ENCODE data around the gene TMEM145.
"Not testable (repeated sequence)": the region's sequence is repeated elsewhere in the genome, so short reads cannot be mapped to it uniquely, and the experiment has no call there.

Gene TMEM145

GRCh38 chr19:42316223-42317211 is 3.4 kb downstream of the TMEM145 start:
- no peak for DNase-seq

- DNase-seq: no peak
Observed at GRCh38 chr19:42317535-42317934, 4.4 kb downstream of the TMEM145 start.

- DNase-seq: no peak
Observed at GRCh38 chr19:42322305-42322704, 9.2 kb downstream of the TMEM145 start.

GRCh38 chr19:42323473-42323851 is 10.4 kb downstream of the TMEM145 start:
- DNase-seq: no peak

- DNase-seq: no peak
Observed at GRCh38 chr19:42323852-42324654, 10.9 kb downstream of the TMEM145 start.

- DNase-seq: no peak
Observed at GRCh38 chr19:42324655-42325307, 11.7 kb downstream of the TMEM145 start.

GRCh38 chr19:42325308-42325895 is 12.3 kb downstream of the TMEM145 start, which contains the start of gene MEGF8:
MEGF8 (plus strand) TSS chr19:42325635; CDS start chr19:42326244, 609 bp downstream.
- peak; percentile 94 for DNase-seq

- DNase-seq: no peak
Observed at GRCh38 chr19:42325896-42326771, 13.0 kb downstream of the TMEM145 start.

GRCh38 chr19:42326969-42327368 is 13.9 kb downstream of the TMEM145 start:
- no peak for DNase-seq

GRCh38 chr19:42327381-42327780 is 14.3 kb downstream of the TMEM145 start:
- DNase-seq: no peak

GRCh38 chr19:42328106-42328505 is 15.0 kb downstream of the TMEM145 start:
- DNase-seq: no peak

GRCh38 chr19:42328854-42329253 is 15.7 kb downstream of the TMEM145 start:
- DNase-seq: no peak

- no peak for DNase-seq
Observed at GRCh38 chr19:42330241-42330711, 17.2 kb downstream of the TMEM145 start.

- DNase-seq: not testable (repeated sequence)
Observed at GRCh38 chr19:42331333-42331732, 18.2 kb downstream of the TMEM145 start.

GRCh38 chr19:42332059-42332458 is 18.9 kb downstream of the TMEM145 start:
- no peak for DNase-seq

GRCh38 chr19:42333018-42333417 is 19.9 kb downstream of the TMEM145 start:
- no peak for DNase-seq

GRCh38 chr19:42333975-42334696 is 21.0 kb downstream of the TMEM145 start:
- no peak for DNase-seq

- DNase-seq: no peak
Observed at GRCh38 chr19:42334697-42335373, 21.7 kb downstream of the TMEM145 start.

GRCh38 chr19:42335374-42335936 is 22.3 kb downstream of the TMEM145 start:
- no peak for DNase-seq

GRCh38 chr19:42335971-42336370 is 22.9 kb downstream of the TMEM145 start:
- DNase-seq: no peak
